ENCODE measurements around the gene FARP1. TPM values are rescaled to one million over a fixed set of nuclear protein-coding genes. Genes with fewer than 3 reads are reported as not detected.

FARP1 gene
- total RNA-seq, 1 donor from 2014 or later, result 110 TPM

DNA sequence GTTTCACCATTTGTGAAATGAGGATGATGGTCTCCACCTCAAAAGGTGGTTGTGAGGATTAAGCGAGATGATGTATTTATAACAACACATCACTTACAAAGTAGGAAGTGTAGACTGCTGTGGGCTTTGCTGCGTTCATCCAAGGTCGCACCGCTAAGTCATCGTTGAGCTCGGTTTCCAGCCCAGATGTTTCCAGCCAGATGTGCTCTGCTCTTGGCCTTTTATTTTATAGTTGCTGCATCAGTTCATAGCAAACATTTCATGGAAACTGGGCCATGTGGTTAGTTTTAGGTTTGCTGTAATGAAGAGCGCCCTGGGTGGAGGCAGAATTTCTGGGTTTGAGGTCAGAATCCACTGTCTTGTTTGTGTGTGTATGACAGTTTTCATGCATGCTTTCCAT, 110.6 kb downstream of the FARP1 start:
- intact Hi-C loops (cut with DNase I), result no loop called here
- no peak for DNase-seq
- no peak overlapping the region for H3K4me3 ChIP-seq
- no peaks in the 10 kb centered on the region for H3K9me3 ChIP-seq
- peak overlapping the region; percentile 70 for H3K27ac ChIP-seq
- TF ChIP-seq CTCF (IDR thresholded peaks at IDR 0.05), result no peak
- no peak for ATAC-seq
- H3K4me1 ChIP-seq, result peaks cover 25% of the 10 kb centered on the region
- no peaks in the 10 kb centered on the region for H3K27me3 ChIP-seq (ENCODE audit: low read depth)
- H3K36me3 ChIP-seq, result no peaks in the 10 kb centered on the region

GRCh38 chr13:98254513-98254912, 111.6 kb downstream of the FARP1 start:
- ATAC-seq (no peak), DNase-seq (no peak)
- Histone ChIP-seq H3K4me1 (peaks cover 25% of the 10 kb centered on the region), H3K9me3 (no peaks in the 10 kb centered on the region), H3K27ac (no peak overlapping the region), H3K27me3 (ENCODE audit: low read depth) (no peaks in the 10 kb centered on the region), H3K4me3 (no peak overlapping the region), H3K36me3 (no peaks in the 10 kb centered on the region)
- intact Hi-C loops (cut with DNase I), result no loop called here
- TF ChIP-seq CTCF (IDR thresholded peaks at IDR 0.05), result no peak

- intact Hi-C loops (cut with DNase I), result no loop called here
- H3K36me3 ChIP-seq, result no peaks in the 10 kb centered on the region
- no peak overlapping the region for H3K27ac ChIP-seq
- peaks cover 17% of the 10 kb centered on the region for H3K4me1 ChIP-seq
- no peak overlapping the region for H3K4me3 ChIP-seq
- no peaks in the 10 kb centered on the region for H3K9me3 ChIP-seq
- H3K27me3 ChIP-seq (ENCODE audit: low read depth), result no peaks in the 10 kb centered on the region
- no peak for TF ChIP-seq CTCF (IDR thresholded peaks at IDR 0.05)
- ATAC-seq (no peak), DNase-seq (no peak)
Observed at GRCh38 chr13:98258226-98258625, 115.3 kb downstream of the FARP1 start.

- TF ChIP-seq CTCF (IDR thresholded peaks at IDR 0.05), result no peak
- H3K9me3 ChIP-seq, result no peaks in the 10 kb centered on the region
- no peaks in the 10 kb centered on the region for H3K36me3 ChIP-seq
- intact Hi-C loops (cut with DNase I), result no loop called here
- no peak overlapping the region for H3K4me3 ChIP-seq
- DNase-seq, result no peak
- peak in 1 of 2 donors; percentile 29 for ATAC-seq
- H3K4me1 ChIP-seq, result peaks cover 13% of the 10 kb centered on the region
- H3K27me3 ChIP-seq (ENCODE audit: low read depth), result no peaks in the 10 kb centered on the region
- H3K27ac ChIP-seq, result no peak overlapping the region
Observed at GRCh38 chr13:98260357-98261164, 117.7 kb downstream of the FARP1 start.

DNA sequence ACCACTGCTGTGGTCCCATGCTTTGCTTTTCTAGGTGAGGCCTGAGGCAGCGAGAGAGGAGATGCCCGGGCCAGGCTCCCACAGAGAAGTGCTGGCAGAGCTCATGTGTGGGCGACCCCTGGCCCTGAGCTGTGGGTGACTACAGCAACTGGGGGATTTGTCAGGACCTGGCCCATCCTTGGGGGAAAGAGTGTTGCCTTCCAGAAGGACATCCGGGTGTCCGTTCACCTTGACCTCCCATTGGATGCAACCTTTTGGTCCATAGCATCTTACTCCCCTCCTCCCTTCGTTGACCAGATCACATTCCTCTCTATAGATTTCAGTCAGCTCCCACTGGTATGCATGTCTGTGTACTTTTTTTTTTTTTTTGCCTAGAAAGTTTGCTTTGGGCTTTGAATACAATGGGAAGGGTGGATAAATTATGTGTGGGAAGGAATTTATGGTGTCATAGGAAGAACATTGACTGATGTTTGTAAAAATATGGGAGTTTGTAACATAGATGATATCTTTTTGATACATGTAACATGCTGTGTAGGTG, 118.3 kb downstream of the FARP1 start:
- H3K4me3 ChIP-seq, result no peak overlapping the region
- no peaks in the 10 kb centered on the region for H3K27me3 ChIP-seq (ENCODE audit: low read depth)
- ATAC-seq (peak in 1 of 2 donors; percentile 27), DNase-seq (no peak)
- H3K9me3 ChIP-seq, result no peaks in the 10 kb centered on the region
- H3K27ac ChIP-seq, result no peak overlapping the region
- H3K36me3 ChIP-seq, result no peaks in the 10 kb centered on the region
- peaks cover 13% of the 10 kb centered on the region for H3K4me1 ChIP-seq
- intact Hi-C loops (cut with DNase I), result no loop called here
- TF ChIP-seq CTCF (IDR thresholded peaks at IDR 0.05), result no peak

Data from lower lobe of right lung (tissue), 2 donors.